ENCODE data around the gene LCN1.
"Not testable (repeated sequence)": the region's sequence is repeated elsewhere in the genome, so short reads cannot be mapped to it uniquely, and the experiment has no call there.

The LCN1 gene

GRCh38 chr9:135549478-135550343, 28.5 kb downstream of the LCN1 start:
- DNase-seq: not testable (repeated sequence)

GRCh38 chr9:135550344-135550918, 29.2 kb downstream of the LCN1 start:
- no peak for DNase-seq

- DNase-seq: no peak
Observed at GRCh38 chr9:135551031-135551430, 29.8 kb downstream of the LCN1 start.

DNA sequence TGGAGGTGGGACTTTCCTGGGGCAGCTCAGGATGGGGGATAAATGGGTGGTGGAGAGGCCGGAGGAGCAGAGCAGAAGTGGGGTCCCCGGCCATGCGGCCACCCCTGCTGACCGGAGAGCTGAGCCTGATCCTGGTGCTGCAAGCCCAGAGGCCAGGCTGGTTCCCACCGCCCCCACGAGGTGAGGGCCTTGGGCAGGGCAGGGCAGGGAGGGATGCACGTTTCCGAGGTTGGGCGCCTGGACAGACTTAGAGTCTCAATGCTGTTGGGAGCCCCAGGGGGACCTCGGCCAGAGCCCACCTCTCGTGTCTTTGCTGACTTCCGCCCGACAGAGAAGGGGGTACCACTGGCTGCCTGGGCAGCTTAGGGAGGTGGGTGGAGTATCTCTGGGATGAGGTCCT, 30.2 kb downstream of the LCN1 start:
- no peak for DNase-seq

GRCh38 chr9:135552021-135552697, 30.9 kb downstream of the LCN1 start:
- no peak for DNase-seq

GRCh38 chr9:135552698-135553171, 31.5 kb downstream of the LCN1 start:
- no peak for DNase-seq

DNA sequence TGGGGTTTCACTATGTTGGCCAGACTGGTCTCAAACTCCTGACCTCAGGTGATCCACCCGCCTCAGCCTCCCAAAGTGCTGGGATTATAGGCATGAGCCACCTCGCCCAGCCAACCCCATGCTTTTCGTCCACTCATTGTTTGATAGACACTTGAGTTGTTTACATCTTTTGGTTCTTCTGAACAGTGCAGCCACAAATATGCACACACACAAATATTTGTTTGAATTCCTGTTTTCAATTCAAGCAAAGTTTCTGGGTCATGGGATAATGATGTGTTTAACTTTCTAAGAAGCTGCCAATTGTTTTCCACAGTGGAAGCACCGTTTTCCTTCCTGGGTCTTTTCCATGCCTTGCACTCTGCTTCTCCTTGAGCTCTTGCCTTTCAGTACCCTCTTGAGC, 33.5 kb downstream of the LCN1 start:
- DNase-seq: no peak

DNA sequence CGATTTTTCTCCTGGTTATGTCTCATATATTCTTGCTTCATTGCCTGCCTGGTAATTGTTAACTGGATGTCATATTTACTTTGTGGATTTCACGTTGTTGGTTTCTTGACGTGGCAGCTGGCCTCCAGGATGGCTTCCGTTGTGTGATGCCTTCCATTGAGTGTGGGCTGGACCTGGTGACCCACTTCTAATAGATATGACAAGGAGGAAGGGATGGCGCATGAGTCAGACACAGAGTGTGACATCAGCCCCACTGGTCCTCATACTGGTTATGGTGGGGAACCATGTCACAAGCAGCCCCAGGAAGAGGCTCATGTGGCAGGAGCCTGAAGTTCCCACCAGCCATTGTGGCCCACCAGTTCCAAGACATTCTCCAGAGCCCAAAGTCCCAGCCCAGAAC, 34.0 kb downstream of the LCN1 start:
- no peak for DNase-seq

GRCh38 chr9:135555910-135556309, 34.7 kb downstream of the LCN1 start:
- DNase-seq: no peak

- DNase-seq: no peak
Observed at GRCh38 chr9:135559606-135560005, 38.4 kb downstream of the LCN1 start.

GRCh38 chr9:135561391-135562234, 40.4 kb downstream of the LCN1 start, which contains the start of gene PAEP:
Gene PAEP, plus strand, starts transcription at chr9:135561756.
- no peak for DNase-seq

- no peak for DNase-seq
Observed at GRCh38 chr9:135562235-135562745, 41.0 kb downstream of the LCN1 start.

- no peak for DNase-seq
Observed at GRCh38 chr9:135563039-135563476, 41.8 kb downstream of the LCN1 start.

DNA sequence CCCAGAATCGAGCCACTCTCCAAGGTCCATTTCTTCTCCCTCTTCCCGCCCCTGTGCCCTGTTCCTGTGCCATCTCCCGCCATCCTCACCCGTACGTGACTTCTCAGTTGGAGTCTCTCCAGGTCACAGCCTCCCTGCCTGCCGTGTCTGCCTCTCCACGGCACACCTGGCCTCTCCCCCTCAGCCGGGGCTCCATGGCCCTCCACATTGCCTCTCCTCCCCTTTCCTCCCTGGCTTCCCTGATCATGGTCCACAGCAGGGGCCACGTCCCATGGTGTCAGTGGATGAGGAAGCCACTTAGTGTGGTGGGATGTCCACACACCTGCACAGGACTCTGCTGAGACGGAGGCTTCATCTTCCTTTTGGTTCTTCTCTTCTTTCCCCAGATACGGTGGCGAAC, 42.6 kb downstream of the LCN1 start:
- DNase-seq: no peak

DNA sequence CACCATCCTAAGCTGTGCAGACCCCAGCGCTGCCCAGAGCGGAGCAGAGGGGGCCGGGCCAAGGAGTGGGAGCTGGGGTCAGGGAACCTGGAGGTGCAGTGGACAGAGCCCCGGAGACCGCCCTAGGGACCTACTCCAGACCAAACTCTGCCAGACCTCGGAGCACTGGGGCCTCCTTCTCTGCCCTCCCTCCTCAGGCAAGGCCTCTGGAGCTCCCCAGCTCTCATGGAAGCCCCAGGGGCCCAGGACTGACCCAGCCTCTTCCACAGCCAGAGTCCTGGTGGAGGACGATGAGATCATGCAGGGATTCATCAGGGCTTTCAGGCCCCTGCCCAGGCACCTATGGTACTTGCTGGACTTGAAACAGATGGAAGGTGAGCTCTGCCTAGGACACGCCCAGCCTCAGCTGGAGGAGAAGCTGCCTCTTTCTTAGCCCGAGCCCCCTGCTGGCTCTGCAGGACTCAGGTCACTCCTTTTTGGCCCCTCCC, 43.9 kb downstream of the LCN1 start:
- no peak for DNase-seq

- DNase-seq: no peak
Observed at GRCh38 chr9:135565636-135566035, 44.4 kb downstream of the LCN1 start.

- DNase-seq: no peak
Observed at GRCh38 chr9:135566552-135566951, 45.3 kb downstream of the LCN1 start.

DNA sequence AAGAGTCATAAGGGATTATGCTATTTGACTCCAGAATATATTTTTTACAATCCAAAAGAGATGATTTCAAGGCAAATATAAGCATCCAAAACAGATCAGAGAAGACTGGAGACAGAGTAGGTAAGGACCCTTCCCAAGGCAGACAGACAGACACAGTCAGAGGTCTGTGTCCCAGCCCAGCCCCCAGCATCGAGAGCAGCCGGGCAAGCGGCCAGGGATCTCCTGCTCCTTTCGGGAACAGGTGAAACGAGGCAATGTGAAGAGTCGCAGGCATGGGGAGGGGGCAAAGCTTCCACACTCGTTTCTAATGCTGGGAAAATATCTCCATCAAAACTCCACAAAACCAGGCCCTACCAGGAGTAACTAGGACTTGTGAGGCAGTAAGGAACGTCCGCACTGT, 46.1 kb downstream of the LCN1 start:
- DNase-seq: no peak

GRCh38 chr9:135568026-135568425, 46.8 kb downstream of the LCN1 start:
- DNase-seq: no peak

GRCh38 chr9:135570456-135570855, 49.2 kb downstream of the LCN1 start:
- no peak for DNase-seq

DNA sequence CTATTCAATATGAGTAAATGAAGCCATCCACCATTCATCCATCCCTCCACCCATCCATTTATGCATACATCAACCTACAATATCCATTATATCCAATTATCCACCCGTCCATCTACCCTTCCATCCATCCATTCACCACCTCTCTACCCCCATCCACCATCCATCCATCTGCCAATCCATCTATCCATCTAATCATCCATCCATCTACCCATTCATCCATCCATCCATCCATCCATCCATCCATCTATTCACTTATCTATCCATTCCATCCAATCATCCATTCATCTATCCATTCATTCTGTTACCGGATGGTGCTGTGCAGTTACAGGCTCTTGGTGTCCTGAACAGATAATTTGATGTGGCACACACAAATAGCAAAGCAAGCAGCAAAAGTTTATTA, 51.0 kb downstream of the LCN1 start:
- DNase-seq: no peak

- DNase-seq: no peak
Observed at GRCh38 chr9:135573124-135573523, 51.9 kb downstream of the LCN1 start.
